ENCODE measurements around the gene TMC8. TPM values are rescaled to one million over a fixed set of nuclear protein-coding genes. Genes with fewer than 3 reads are reported as not detected.
"Not testable (repeated sequence)": the region's sequence is repeated elsewhere in the genome, so short reads cannot be mapped to it uniquely, and the experiment has no call there.

TMC8 gene
- total RNA-seq, 1 experiment from 2014 or later, result not detected

GRCh38 chr17:78137392-78138203, 7.0 kb downstream of the TMC8 start:
- intact Hi-C loops (cut with micrococcal nuclease; ENCODE audit: unreplicated experiment), result no loop called here
- no peak overlapping the region for H3K4me3 ChIP-seq (ENCODE audit: low read depth, low read length)

GRCh38 chr17:78138204-78139060, 7.9 kb downstream of the TMC8 start:
- H3K36me3 Mint-ChIP-seq (ENCODE audit: insufficient read depth, unreplicated experiment), result peaks cover 8% of the 10 kb centered on the region
- H3K27me3 Mint-ChIP-seq (ENCODE audit: insufficient read depth, unreplicated experiment), result no peaks in the 10 kb centered on the region
- POLR2A ChIA-PET, result no interaction called here
- BruUV-seq (replicated peaks), result no TSS peak
- no peaks in the 10 kb centered on the region for H3K9me3 ChIP-seq
- H3K4me1 ChIP-seq, result peaks cover 17% of the 10 kb centered on the region
- peaks cover 5% of the 10 kb centered on the region for H3K4me1 Mint-ChIP-seq (ENCODE audit: low read depth, unreplicated experiment)
- no peak overlapping the region for H3K4me3 ChIP-seq (ENCODE audit: low read depth, low read length)
- H3K27ac Mint-ChIP-seq (ENCODE audit: unreplicated experiment), result no peak overlapping the region
- TF ChIP-seq CTCF (IDR thresholded peaks at IDR 0.05; ENCODE audit: insufficient read depth in 1 of 2, low read depth in 1 of 2, low read length in 1 of 2, severe bottlenecking in 1 of 2, unreplicated experiment in 1 of 2), result no peak
- no peaks in the 10 kb centered on the region for H3K36me3 ChIP-seq (ENCODE audit: control insufficient read depth, insufficient read depth, low read length)
- DNase-seq, result no peak
- H3K9me3 Mint-ChIP-seq (ENCODE audit: unreplicated experiment), result no peaks in the 10 kb centered on the region
- no peak overlapping the region for H3K4me3 Mint-ChIP-seq (ENCODE audit: unreplicated experiment)
- intact Hi-C loops (cut with micrococcal nuclease; ENCODE audit: unreplicated experiment), result no loop called here
- H3K27me3 ChIP-seq (replicated peaks; ENCODE audit: control insufficient read depth, insufficient read depth, low read length), result no peaks in the 10 kb centered on the region
- CTCF ChIA-PET, result interaction anchor here (2.3 kb wide), 1 partner anchor 10 kb away, joined by 12 read pairs; the partner anchor contains the start of gene TMC6

More at GRCh38 chr17:78137392-78138203, 7.0 kb downstream of the TMC8 start:
- Mint-ChIP-seq H3K9me3 (ENCODE audit: unreplicated experiment) (no peaks in the 10 kb centered on the region), H3K27me3 (ENCODE audit: insufficient read depth, unreplicated experiment) (no peaks in the 10 kb centered on the region), H3K27ac (ENCODE audit: unreplicated experiment) (no peak overlapping the region), H3K36me3 (ENCODE audit: insufficient read depth, unreplicated experiment) (peaks cover 8% of the 10 kb centered on the region), H3K4me3 (ENCODE audit: unreplicated experiment) (no peak overlapping the region), H3K4me1 (ENCODE audit: low read depth, unreplicated experiment) (peaks cover 5% of the 10 kb centered on the region)
- TF ChIP-seq CTCF (IDR thresholded peaks at IDR 0.05; ENCODE audit: insufficient read depth in 1 of 2, low read depth in 1 of 2, low read length in 1 of 2, severe bottlenecking in 1 of 2, unreplicated experiment in 1 of 2), result peak; percentile 27 to 62
- BruUV-seq (replicated peaks), result no TSS peak
- Histone ChIP-seq H3K36me3 (ENCODE audit: control insufficient read depth, insufficient read depth, low read length) (no peaks in the 10 kb centered on the region), H3K4me1 (peaks cover 17% of the 10 kb centered on the region), H3K9me3 (no peaks in the 10 kb centered on the region), H3K27me3 (replicated peaks; ENCODE audit: control insufficient read depth, insufficient read depth, low read length) (no peaks in the 10 kb centered on the region)
- POLR2A ChIA-PET, result no interaction called here
- DNase-seq, result peak in 1 of 2 experiments; percentile 29
- CTCF ChIA-PET, result interaction anchor here (2.3 kb wide), 1 partner anchor 9 kb away, joined by 12 read pairs; the partner anchor contains the start of gene TMC6

DNA sequence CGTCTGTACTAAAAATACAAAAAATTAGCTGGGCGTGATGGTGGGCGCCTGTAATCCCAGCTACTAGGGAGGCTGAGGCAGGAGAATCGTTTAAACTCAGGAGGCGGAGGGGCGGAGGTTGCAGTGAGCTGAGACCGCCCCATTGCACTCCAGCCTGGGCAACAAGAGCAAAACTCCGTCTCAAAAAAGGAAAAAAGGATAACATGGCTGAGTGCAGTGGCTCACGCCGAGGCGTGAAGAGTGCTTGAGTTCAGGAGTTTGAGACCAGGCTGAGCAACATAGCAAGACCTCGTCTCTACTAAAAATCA, 9.2 kb downstream of the TMC8 start:
- intact Hi-C loops (cut with micrococcal nuclease; ENCODE audit: unreplicated experiment), result loop anchor here (1.0 kb wide), 1 partner anchor 11 kb away; no protein-coding TSS in a partner anchor

More for the DNA sequence above, 9.2 kb downstream of the TMC8 start:
- ChIA-PET CTCF (interaction anchor here (1.1 kb wide), 1 partner anchor 12 kb away, joined by 9 read pairs; no protein-coding TSS in a partner anchor), POLR2A (interaction anchor here (0.7 to 0.8 kb wide), 2 partner anchors 29 to 47 kb away, joined by 3 read pairs; partner anchors contain the start of gene TK1)
- peak overlapping the region; percentile 83 for H3K27ac Mint-ChIP-seq (ENCODE audit: unreplicated experiment)
- not testable (repeated sequence) for H3K4me3 Mint-ChIP-seq (ENCODE audit: unreplicated experiment); H3K9me3 Mint-ChIP-seq (ENCODE audit: unreplicated experiment); H3K27me3 ChIP-seq (replicated peaks; ENCODE audit: control insufficient read depth, insufficient read depth, low read length); H3K36me3 Mint-ChIP-seq (ENCODE audit: insufficient read depth, unreplicated experiment); BruUV-seq (replicated peaks); H3K4me3 ChIP-seq (ENCODE audit: low read depth, low read length); DNase-seq; H3K36me3 ChIP-seq (ENCODE audit: control insufficient read depth, insufficient read depth, low read length); H3K4me1 Mint-ChIP-seq (ENCODE audit: low read depth, unreplicated experiment); H3K27me3 Mint-ChIP-seq (ENCODE audit: insufficient read depth, unreplicated experiment); H3K9me3 ChIP-seq
- peaks cover 25% of the 10 kb centered on the region for H3K4me1 ChIP-seq

All from Caco-2 (cell line).